Stomach (tissue), 4 donors: ENCODE results near the gene LCK.
"Not testable (repeated sequence)": the region's sequence is repeated elsewhere in the genome, so short reads cannot be mapped to it uniquely, and the experiment has no call there.

Experiments used
- EP300 ChIP-seq: sonication (generic); formaldehyde crosslinking; IDR thresholded peaks from one replicate; pipeline ENCODE4 v1.6.1; 2017; ENCODE audit warnings: antibody characterized with exemption
- POLR2A ChIP-seq, 4 donors: fragments of 450-650 bp; IDR thresholded peaks; one replicate each; pipeline ENCODE4 v1.6.1; 2016; ENCODE audit warnings: antibody characterized with exemption in 4 of 4, control low read depth in 2 of 4, mild to moderate bottlenecking in 1 of 4, moderate library complexity in 1 of 4
- TF ChIP-seq, protein P1 (sequence below), 7 experiments: fragments of 450-650 bp in 4 of 7; fragments of 200-600 bp in 3 of 7; sonication (generic) in 3 of 7; IDR thresholded peaks; one replicate each; pipeline ENCODE4 v1.5.1; 2016 to 2019; ENCODE audit warnings: antibody characterized with exemption in 7 of 7, control low read depth in 2 of 7, mild to moderate bottlenecking in 1 of 7

DNA sequence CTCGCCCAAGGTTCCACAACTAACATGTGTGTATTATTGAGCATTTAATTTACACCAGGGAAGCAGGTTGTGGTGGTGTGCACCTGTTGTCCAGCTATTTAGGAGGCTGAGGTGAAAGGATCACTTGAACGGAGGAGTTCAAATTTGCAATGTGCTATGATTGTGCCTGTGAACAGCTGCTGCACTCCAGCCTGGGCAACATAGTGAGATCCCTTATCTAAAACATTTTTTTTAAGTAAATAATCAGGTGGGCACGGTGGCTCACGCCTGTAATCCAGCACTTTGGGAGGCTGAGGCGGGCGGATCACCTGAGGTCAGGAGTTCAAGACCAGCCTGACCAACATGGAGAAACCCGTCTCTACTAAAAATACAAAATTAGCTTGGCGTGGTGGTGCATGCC, 33.7 kb downstream of the LCK start:
- TF ChIP-seq, protein P1, sequence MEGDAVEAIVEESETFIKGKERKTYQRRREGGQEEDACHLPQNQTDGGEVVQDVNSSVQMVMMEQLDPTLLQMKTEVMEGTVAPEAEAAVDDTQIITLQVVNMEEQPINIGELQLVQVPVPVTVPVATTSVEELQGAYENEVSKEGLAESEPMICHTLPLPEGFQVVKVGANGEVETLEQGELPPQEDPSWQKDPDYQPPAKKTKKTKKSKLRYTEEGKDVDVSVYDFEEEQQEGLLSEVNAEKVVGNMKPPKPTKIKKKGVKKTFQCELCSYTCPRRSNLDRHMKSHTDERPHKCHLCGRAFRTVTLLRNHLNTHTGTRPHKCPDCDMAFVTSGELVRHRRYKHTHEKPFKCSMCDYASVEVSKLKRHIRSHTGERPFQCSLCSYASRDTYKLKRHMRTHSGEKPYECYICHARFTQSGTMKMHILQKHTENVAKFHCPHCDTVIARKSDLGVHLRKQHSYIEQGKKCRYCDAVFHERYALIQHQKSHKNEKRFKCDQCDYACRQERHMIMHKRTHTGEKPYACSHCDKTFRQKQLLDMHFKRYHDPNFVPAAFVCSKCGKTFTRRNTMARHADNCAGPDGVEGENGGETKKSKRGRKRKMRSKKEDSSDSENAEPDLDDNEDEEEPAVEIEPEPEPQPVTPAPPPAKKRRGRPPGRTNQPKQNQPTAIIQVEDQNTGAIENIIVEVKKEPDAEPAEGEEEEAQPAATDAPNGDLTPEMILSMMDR (IDR thresholded peaks at IDR 0.05): not testable (repeated sequence)
- TF ChIP-seq POLR2A (IDR thresholded peaks at IDR 0.05); EP300: not testable (repeated sequence)
